OCI-LY7 (cell line): ENCODE measurements around the gene ENHO. TPM values are rescaled to one million over a fixed set of nuclear protein-coding genes. Genes with fewer than 3 reads are reported as not detected.

Source experiments
- BruUV-seq: library from RNA; stranded (reverse); fragments of 400-500 nt; replicated peaks from 2 replicates; lab custom pipeline; 2021; lab: Mats Ljungman, UMichigan
- CTCF ChIA-PET: fragments of 300-600 bp; sonication (Branson Sonifier 250); formaldehyde crosslinking; loops from one replicate; lab custom pipeline; 2022; ENCODE audit warnings: antibody characterized with exemption; ENCODE audit not compliant: unreplicated experiment; lab: Charles Lee
- POLR2A ChIA-PET: fragments of 300-600 bp; sonication (Branson Sonifier 250); formaldehyde crosslinking; loops from one replicate; lab custom pipeline; 2022; ENCODE audit warnings: antibody characterized with exemption; lab: Charles Lee
- DNase-seq: peaks from one replicate; pipeline ENCODE4 v3.0.0-alpha.2; 2015; ENCODE audit warnings: low spot score
- H2AFZ ChIP-seq: fragments of 200-600 bp; sonication (generic), shearing (Covaris generic); 2 replicates; pipeline ENCODE4 v1.6.1; 2014; ENCODE audit warnings: mild to moderate bottlenecking, antibody characterized with exemption, low read length, moderate library complexity
- H3K27ac ChIP-seq: fragments of 200-600 bp; sonication (generic); 2 replicates; pipeline ENCODE4 v1.5.1; 2014; ENCODE audit warnings: mixed run types, low read depth, mild to moderate bottlenecking, moderate library complexity, low read length, inconsistent platforms; ENCODE audit not compliant: poor library complexity, severe bottlenecking
- H3K36me3 ChIP-seq: fragments of 200-600 bp; sonication (generic); 2 replicates; pipeline ENCODE4 v1.6.1; 2014; ENCODE audit warnings: mild to moderate bottlenecking, antibody characterized with exemption, low read length, moderate library complexity, mixed read lengths; ENCODE audit not compliant: insufficient read depth
- H3K4me1 ChIP-seq: fragments of 200-600 bp; sonication (generic); 2 replicates; pipeline ENCODE4 v1.5.1; 2014; ENCODE audit warnings: mild to moderate bottlenecking, low read length; ENCODE audit not compliant: insufficient read depth, poor library complexity, severe bottlenecking
- H3K4me2 ChIP-seq: fragments of 200-600 bp; sonication (generic); 2 replicates; pipeline ENCODE4 v1.6.1; 2014; ENCODE audit warnings: mild to moderate bottlenecking, low read length
- H3K4me3 ChIP-seq: fragments of 200-600 bp; sonication (generic); 2 replicates; pipeline ENCODE4 v1.5.1; 2014; ENCODE audit warnings: mild to moderate bottlenecking, low read depth, low read length; ENCODE audit not compliant: poor library complexity, severe bottlenecking
- H3K79me2 ChIP-seq: fragments of 200-600 bp; sonication (generic); 2 replicates; pipeline ENCODE4 v1.6.1; 2016; ENCODE audit warnings: low read depth, mild to moderate bottlenecking, low read length, moderate library complexity, mixed read lengths; ENCODE audit not compliant: insufficient read depth
- H3K9me2 ChIP-seq: fragments of 200-600 bp; sonication (generic); 2 replicates; pipeline ENCODE4 v1.6.1; 2016; ENCODE audit warnings: mild to moderate bottlenecking, low read length, mixed read lengths; ENCODE audit not compliant: insufficient read depth
- H3K9me3 ChIP-seq: fragments of 200-600 bp; sonication (generic); 2 replicates; pipeline ENCODE4 v1.6.1; 2014; ENCODE audit warnings: mild to moderate bottlenecking, mixed run types, low read length, mixed read lengths
- H4K20me1 ChIP-seq: fragments of 200-600 bp; sonication (generic); 2 replicates; pipeline ENCODE4 v1.6.1; 2014; ENCODE audit warnings: mild to moderate bottlenecking, antibody characterized with exemption, low read length, moderate library complexity, mixed read lengths; ENCODE audit not compliant: insufficient read depth
- EZH2phosphoT487 ChIP-seq: fragments of 200-600 bp; sonication (generic); IDR thresholded peaks from 2 replicates; pipeline ENCODE4 v1.6.1; 2018; ENCODE audit warnings: low read depth, borderline replicate concordance, mild to moderate bottlenecking, mixed run types, antibody characterized with exemption, low read length, moderate library complexity, mixed read lengths
- intact Hi-C: fragments of 100-400 bp; cut with micrococcal nuclease; formaldehyde crosslinking; loops from one replicate; pipeline ENCODE4 v1.10.0; 2022; ENCODE audit not compliant: unreplicated experiment
- total RNA-seq, 2 experiments: library from RNA; depleted of rRNA in 1 of 2; stranded (reverse); fragments of >200 nt in 1 of 2; shearing (Covaris generic) in 1 of 2; gene quantifications; 2 replicates each; pipeline ENCODE4 v1.2.3, GENCODE V29; 2014 to 2022
- TF ChIP-seq, protein P1 (sequence below): fragments of 200-600 bp; sonication (generic); conservative IDR thresholded peaks from 2 replicates; pipeline ENCODE4 v1.5.1; 2014; ENCODE audit warnings: mild to moderate bottlenecking, antibody characterized with exemption, low read length, moderate library complexity, mixed read lengths

The ENHO gene
- total RNA-seq, 2 experiments from 2014 or later = 0.91 TPM; not detected in 1

- ChIA-PET POLR2A (interaction anchor here (0.6 kb wide), 2 partner anchors 127 to 1373 kb away, joined by 3 read pairs; no protein-coding TSS in a partner anchor), CTCF (no interaction called here)
- intact Hi-C loops = no loop called here
- H3K4me2 ChIP-seq = no peak overlapping the region
- no peaks in the 10 kb centered on the region; the same call in 1 of the 2 replicates for H4K20me1 ChIP-seq
- no peaks in the 10 kb centered on the region for H3K9me3 ChIP-seq
- TF ChIP-seq, protein P1, sequence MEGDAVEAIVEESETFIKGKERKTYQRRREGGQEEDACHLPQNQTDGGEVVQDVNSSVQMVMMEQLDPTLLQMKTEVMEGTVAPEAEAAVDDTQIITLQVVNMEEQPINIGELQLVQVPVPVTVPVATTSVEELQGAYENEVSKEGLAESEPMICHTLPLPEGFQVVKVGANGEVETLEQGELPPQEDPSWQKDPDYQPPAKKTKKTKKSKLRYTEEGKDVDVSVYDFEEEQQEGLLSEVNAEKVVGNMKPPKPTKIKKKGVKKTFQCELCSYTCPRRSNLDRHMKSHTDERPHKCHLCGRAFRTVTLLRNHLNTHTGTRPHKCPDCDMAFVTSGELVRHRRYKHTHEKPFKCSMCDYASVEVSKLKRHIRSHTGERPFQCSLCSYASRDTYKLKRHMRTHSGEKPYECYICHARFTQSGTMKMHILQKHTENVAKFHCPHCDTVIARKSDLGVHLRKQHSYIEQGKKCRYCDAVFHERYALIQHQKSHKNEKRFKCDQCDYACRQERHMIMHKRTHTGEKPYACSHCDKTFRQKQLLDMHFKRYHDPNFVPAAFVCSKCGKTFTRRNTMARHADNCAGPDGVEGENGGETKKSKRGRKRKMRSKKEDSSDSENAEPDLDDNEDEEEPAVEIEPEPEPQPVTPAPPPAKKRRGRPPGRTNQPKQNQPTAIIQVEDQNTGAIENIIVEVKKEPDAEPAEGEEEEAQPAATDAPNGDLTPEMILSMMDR = no peak
- TF ChIP-seq EZH2phosphoT487 = no peak
- no peaks in the 10 kb centered on the region for H3K4me1 ChIP-seq
- H3K9me2 ChIP-seq = no peaks in the 10 kb centered on the region
- BruUV-seq = no TSS peak
- no peak for DNase-seq
- H2AFZ ChIP-seq = no peak overlapping the region
- no peaks in the 10 kb centered on the region for H3K79me2 ChIP-seq
- H3K36me3 ChIP-seq = no peaks in the 10 kb centered on the region
- no peak overlapping the region for H3K4me3 ChIP-seq
- no peak overlapping the region for H3K27ac ChIP-seq
These were observed 26.6 kb downstream of the ENHO start for GRCh38 chr9:34496149-34496712.

DNA sequence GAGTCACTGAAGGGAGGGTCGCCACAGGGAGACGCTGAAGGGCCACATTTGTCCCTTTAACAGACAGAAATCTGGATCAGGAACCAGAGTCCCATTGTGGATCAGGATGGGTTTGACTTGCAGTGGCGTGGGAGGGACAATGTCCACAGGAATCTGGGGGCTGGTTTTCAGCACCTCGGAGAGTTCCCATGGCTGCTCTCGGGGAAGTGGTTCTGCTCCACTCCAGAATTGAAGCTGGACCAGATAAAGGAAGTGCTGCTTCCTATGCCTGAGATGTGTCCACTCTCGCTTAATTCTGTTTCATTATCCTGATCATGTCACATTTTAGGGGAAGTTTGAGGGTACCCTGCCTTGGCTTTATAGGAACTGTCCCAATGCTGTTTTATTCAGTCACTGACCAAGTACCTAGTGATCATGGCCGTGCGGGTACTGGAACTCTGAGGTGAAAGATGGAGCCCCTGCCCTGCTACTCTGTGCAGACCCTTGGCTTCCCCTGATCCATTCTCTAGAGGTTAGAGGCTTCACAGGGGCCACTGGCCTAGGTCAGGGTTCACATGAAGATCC is 28.7 kb downstream of the ENHO start:
- Histone ChIP-seq H3K4me2 (no peak overlapping the region), H4K20me1 (no peaks in the 10 kb centered on the region; the same call in 1 of the 2 replicates), H3K9me2 (no peaks in the 10 kb centered on the region), H3K9me3 (no peaks in the 10 kb centered on the region), H2AFZ (no peak overlapping the region), H3K36me3 (no peaks in the 10 kb centered on the region), H3K79me2 (no peaks in the 10 kb centered on the region), H3K27ac (no peak overlapping the region), H3K4me3 (no peak overlapping the region), H3K4me1 (no peaks in the 10 kb centered on the region)
- DNase-seq = peak; percentile 33
- CTCF ChIA-PET = no interaction called here
- POLR2A ChIA-PET = interaction anchor here (0.6 to 1.4 kb wide), 2 partner anchors 28 to 48 kb away, joined by 3 read pairs; no protein-coding TSS in a partner anchor
- no TSS peak for BruUV-seq
- TF ChIP-seq EZH2phosphoT487 = no peak
- TF ChIP-seq, protein P1 = no peak
- intact Hi-C loops = no loop called here

DNA sequence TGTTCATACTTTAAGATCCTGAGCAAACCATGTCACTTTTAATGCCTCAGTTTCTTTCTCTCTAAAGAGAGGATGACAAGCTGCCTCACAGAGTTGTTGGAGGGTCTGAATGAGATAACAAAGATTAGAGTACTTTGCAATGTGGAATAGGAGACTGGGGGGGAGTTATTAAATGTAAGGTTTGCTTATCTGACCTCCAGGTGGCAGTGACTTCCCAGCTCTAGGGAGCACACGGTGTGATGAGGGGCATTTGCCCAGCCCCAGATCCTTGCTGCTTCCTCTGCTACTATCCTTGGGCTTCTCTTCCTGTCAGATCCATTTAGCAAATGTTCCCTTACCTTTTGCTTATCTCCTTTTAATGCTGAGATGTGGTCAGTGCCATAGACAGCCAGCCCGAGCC is 30.7 kb downstream of the ENHO start:
- BruUV-seq = no TSS peak
- H3K9me3 ChIP-seq = no peaks in the 10 kb centered on the region

More for the DNA sequence above, 30.7 kb downstream of the ENHO start:
- no peaks in the 10 kb centered on the region for H3K9me2 ChIP-seq
- no peak overlapping the region for H3K4me2 ChIP-seq
- H3K4me1 ChIP-seq = no peaks in the 10 kb centered on the region
- no peaks in the 10 kb centered on the region for H3K36me3 ChIP-seq
- H3K27ac ChIP-seq = no peak overlapping the region
- intact Hi-C loops = no loop called here
- no peaks in the 10 kb centered on the region; the same call in 1 of the 2 replicates for H4K20me1 ChIP-seq
- H2AFZ ChIP-seq = no peak overlapping the region
- peak; percentile 9 for DNase-seq
- ChIA-PET CTCF (no interaction called here), POLR2A (interaction anchor here (1.5 kb wide), 1 partner anchor 19 kb away, joined by 3 read pairs; no protein-coding TSS in a partner anchor)
- H3K4me3 ChIP-seq = no peak overlapping the region
- TF ChIP-seq, protein P1 = peak; percentile 48
- TF ChIP-seq EZH2phosphoT487 = no peak
- no peaks in the 10 kb centered on the region for H3K79me2 ChIP-seq
